Measurements from ENCODE around the gene HRH2.

Gene HRH2

DNA sequence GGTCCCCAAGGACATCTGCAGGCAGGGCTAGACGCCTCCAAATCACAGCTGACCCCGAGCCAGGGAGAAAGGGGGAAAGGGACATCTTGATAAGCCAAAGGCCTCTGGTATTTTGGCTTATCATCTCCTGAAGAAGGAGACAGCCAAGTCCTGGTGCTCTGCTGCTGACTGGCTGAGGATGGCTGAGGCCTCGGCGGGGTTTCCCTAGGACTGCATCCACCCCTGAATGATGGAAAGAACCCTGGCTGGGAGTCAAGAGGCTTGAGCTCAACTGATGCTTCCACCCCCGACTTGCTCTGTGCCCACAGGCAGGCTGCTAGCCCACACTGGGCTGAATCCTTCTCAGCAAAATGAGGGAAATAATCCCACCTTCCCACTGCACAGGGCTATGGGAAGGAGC, 30.9 kb upstream of the HRH2 start:
- H3K4me3 ChIP-seq (replicated peaks; ENCODE audit: low read depth, low read length) = no peak overlapping the region
- no peak for DNase-seq (ENCODE audit: extremely low read depth, low read depth)
- TF ChIP-seq CTCF (IDR thresholded peaks at IDR 0.05; ENCODE audit: low read depth, low read length, missing control alignments) = no peak

DNA sequence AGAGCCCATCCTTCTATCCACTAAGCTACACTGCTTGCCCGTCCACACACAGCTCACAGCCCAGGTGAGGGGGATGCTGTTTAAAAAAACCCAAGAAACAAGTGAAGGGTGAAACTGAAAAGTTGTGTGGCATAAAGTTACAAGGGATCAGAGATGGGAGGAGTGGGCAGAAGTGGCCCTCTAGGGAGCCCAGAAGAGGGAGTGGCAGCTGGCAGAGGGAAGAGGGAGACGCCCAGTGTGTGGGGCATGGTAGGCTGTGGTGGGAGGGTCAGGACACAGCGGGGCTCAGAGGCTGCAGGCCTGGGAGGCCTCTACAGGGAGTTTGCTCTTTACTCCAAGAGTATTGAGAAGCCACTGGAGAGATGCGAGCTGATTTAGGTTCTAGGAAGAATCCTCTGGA, 30.1 kb upstream of the HRH2 start:
- no peak for DNase-seq (ENCODE audit: extremely low read depth, low read depth)
- H3K4me3 ChIP-seq (replicated peaks; ENCODE audit: low read depth, low read length) = no peak overlapping the region
- TF ChIP-seq CTCF (IDR thresholded peaks at IDR 0.05; ENCODE audit: low read depth, low read length, missing control alignments) = no peak

- no peak for TF ChIP-seq CTCF (IDR thresholded peaks at IDR 0.05; ENCODE audit: low read depth, low read length, missing control alignments)
- DNase-seq (ENCODE audit: extremely low read depth, low read depth) = no peak
- H3K4me3 ChIP-seq (replicated peaks; ENCODE audit: low read depth, low read length) = no peak overlapping the region
Observed at GRCh38 chr5:175628668-175629067, 29.2 kb upstream of the HRH2 start.

- TF ChIP-seq CTCF (IDR thresholded peaks at IDR 0.05; ENCODE audit: low read depth, low read length, missing control alignments) = no peak
- DNase-seq (ENCODE audit: extremely low read depth, low read depth) = no peak
- no peak overlapping the region for H3K4me3 ChIP-seq (replicated peaks; ENCODE audit: low read depth, low read length)
Observed at GRCh38 chr5:175629261-175629660, 28.6 kb upstream of the HRH2 start.

DNA sequence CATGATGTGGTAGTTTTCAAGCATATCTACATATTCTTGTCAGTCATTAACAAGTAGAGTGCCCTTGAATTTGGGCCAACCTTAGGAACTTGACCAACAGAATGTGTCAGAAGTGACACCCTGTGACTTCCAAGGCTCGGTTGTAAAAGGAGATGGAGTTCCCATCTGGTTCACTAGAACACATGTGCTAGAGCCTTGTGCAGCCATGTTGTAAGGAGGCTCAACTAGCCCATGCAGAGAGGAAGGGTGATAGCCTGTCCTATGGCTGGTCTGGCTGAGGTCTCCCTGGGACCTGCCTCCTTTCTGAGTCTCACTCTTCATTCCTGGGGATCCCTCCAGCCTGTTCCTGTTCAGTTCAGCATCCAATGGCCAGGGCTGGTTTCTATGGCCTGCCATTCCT, 28.1 kb upstream of the HRH2 start:
- DNase-seq (ENCODE audit: extremely low read depth, low read depth) = no peak
- H3K4me3 ChIP-seq (replicated peaks; ENCODE audit: low read depth, low read length) = no peak overlapping the region
- TF ChIP-seq CTCF (IDR thresholded peaks at IDR 0.05; ENCODE audit: low read depth, low read length, missing control alignments) = no peak

- no peak overlapping the region for H3K4me3 ChIP-seq (replicated peaks; ENCODE audit: low read depth, low read length)
- no peak for DNase-seq (ENCODE audit: extremely low read depth, low read depth)
- no peak for TF ChIP-seq CTCF (IDR thresholded peaks at IDR 0.05; ENCODE audit: low read depth, low read length, missing control alignments)
Observed at GRCh38 chr5:175635854-175636584, 21.9 kb upstream of the HRH2 start.

DNA sequence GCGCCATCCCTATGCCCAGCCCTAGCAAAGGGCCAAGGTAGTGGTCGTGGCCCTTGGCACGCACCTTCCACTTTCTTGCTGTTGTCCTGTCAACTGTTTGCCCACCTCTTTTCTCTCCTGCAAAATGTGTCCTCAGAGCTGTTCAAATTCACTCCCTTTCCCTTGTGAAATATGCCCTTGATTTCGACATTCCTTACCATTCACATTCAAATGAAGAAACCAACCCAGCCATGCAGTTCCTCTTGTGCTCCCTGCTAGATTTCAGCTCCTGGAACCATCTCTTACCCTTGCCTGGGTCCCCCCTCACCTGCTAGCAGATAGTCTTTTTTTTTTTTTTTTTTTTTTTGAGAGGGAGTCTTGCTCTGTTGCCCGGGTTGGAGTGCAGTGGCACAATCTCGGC, 19.6 kb upstream of the HRH2 start:
- TF ChIP-seq CTCF (IDR thresholded peaks at IDR 0.05; ENCODE audit: low read depth, low read length, missing control alignments) = no peak
- DNase-seq (ENCODE audit: extremely low read depth, low read depth) = no peak
- no peak overlapping the region for H3K4me3 ChIP-seq (replicated peaks; ENCODE audit: low read depth, low read length)
